GM18873 (cell line): ENCODE data around the gene PGGHG.

ENCODE experiments used
- ATAC-seq: cut with Tn5 transposase; IDR thresholded peaks from one replicate; pipeline ENCODE4 v1.9.1; 2021; ENCODE audit warnings: mild to moderate bottlenecking, moderate library complexity, moderate number of reproducible peaks; ENCODE audit not compliant: unreplicated experiment, low FRiP score

The PGGHG gene

DNA sequence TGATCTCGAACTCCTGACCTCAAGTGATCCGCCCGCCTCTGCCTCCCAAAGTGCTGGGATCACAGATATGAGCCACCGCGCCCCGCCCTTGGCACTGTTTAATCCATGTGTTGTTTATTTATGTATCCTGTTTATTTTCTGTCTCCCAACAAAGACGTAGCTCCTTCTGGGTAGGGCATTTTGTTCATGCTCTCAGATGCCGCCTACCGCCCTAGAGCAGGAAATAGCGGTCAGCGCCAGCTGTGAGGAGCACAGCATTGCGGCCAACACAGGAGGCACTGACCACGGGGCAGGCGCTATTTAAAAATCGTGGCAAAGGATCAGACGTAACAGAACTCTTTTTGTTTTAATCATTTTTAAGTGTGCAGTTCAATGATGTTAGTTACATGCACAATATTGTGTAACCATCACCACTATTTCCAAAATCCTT lies 20.2 kb upstream of the PGGHG start:
- ATAC-seq = peak; percentile 32

DNA sequence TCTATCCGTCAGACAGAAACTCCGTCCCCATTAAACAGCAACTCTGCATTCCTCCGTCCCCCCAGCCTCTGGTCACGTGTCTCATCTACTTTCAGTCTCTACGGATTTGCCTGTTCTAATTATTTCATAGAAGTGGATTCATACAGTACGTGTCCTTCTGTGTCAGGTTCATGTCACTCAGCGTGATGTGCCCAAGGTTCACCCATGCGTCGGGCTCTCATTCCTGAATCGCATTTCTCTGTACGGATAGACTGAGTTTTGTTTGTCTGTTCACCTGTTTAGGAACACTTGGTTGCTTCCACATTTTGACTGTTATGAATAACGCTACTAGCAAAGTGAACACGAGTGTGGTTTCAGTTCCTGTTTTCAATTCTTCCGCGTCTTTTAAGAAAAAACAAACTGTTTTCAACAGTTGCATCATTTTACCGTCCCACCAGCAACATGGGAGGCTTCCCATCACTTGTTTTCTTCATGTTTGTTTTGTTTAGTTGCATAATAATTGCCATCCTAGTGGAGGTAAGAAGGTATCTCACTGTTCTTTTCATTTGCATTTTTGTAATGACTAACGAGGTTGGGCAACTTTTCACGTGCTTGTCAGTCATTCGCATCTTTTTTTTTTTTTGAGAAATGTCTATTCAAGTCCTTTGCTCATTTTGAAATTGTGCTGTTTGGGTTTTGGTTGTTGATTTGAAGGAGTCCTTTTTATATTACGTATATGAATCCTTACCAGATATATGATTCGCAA lies 19.6 kb upstream of the PGGHG start:
- ATAC-seq = peak; percentile 65

DNA sequence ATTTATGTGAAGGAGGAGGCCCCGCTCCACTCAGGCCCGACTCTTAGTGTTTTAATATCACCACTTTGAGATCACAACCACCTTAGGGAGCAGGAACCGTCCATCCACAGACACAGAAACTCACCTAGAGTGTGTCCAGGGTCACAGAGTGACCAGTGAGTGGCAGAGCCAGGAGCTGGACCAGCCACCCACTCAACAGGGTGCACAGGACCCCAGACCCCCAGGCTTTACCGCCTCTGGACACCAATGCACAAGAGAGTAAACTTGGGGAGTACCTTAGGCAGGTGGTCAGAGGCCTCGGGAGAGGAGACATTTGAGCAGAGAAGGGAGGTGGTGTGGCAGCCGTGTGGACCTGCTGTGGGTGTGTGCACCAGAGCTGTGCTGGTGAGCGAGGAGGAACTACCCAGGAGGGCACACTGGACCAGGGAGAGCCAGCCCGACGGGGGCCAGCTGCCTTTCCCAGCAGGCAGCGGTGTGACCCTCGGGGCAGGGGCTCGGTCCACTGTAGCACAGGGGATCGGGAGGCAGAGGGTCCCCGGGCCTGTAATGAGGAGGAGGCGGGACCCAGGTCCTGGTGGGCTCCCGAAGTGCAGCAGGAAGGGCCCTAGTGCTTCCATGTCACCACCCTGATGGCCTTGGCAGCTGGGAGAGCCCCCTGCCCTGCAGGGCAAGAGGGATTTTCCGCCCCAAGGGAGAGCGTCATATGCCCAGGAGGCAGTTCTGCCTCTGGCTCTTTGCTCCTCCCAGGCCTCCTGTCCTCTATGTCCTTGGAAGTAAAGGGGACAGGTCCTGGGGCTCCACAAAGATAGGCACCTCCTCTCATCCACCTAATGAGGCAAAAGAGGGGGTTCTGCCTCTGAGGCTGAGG lies 18.2 kb upstream of the PGGHG start:
- no peak for ATAC-seq

DNA sequence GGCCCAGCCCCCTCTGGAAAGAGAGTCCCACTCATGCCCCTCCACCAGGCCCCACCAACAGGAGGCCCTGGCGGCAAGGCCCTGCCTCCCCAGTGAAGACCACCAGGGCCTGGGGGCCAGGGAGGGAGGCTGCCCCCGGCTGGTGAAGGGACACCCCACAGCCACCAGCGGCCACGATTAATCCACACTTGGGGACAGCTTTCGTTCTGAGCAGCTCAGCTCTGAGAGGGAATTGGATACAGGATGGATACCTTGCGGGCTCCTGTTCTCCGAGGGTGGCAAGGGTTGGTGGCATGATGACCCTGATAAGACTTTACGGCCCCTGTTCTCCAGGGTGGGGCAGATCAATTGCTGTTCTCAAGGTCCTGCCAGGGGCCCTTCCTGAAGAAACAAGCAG lies 17.6 kb upstream of the PGGHG start:
- ATAC-seq = no peak

DNA sequence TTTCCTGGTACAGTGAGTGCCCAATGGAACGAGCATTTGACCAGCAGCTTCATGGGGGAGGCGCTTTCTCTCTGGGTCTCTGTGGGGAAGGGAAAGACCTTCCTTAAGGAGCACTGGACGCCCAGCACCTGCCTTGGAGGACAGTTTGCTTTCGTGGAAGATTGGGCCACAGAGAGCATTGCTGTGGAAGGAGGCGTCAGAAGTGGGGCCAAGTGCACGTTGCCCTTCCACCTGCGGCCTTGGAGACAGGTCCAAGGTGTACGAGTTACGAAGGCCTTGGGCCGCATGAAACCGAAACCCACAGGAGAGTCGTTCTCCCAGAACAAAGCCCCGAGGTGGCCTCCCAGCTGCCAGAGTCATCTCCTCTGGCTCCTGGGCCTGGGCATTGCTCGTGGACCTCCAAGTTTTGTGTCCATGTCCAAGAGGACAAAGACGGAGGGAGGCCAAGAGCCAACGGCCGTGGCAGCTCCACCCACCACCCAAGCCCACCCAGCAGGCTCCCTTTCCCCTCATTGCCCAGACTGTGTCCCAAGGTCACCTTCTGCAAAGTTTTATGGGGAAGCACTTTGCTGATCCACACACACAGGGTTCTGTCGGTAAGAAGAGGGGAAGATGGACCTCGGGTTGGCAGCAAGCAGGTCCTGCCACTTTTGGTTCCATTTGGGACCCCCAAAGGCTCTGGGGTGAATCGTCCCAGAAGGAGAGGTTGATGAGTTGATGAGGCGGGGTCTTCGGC lies 16.6 kb upstream of the PGGHG start:
- no peak for ATAC-seq

DNA sequence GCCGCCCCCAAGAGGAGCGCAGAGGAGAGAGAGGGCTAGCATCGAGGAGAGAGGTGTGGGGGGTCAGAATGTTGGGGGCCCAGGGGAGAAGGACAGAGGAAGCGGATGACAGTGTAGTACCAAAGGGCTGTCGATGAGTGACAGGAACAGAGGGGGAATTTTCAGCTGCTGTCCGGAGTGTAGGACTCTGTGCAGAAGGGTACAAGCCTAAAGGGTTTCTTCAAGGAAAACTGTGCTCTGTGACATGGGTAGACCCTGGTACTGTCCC lies 16.1 kb upstream of the PGGHG start:
- ATAC-seq = no peak

DNA sequence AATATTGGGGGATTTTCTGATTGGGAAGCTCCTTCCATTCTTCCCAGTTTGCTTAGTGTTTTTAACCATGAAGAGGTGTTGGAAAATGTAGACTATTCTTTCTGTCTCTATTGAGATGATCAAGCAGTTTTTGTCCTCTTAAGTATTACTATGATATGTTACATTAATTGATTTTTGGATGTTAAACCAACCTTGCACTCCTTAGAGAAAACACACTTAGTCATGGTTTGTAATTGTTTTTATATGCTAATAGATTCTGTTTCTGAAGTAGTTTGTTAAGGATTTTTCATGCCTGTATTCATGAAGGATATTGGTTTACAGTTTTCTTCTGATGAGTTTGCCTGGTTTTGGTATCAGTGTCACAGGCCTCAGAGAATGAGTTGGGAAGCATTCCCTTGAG lies 12.7 kb upstream of the PGGHG start:
- no peak for ATAC-seq

DNA sequence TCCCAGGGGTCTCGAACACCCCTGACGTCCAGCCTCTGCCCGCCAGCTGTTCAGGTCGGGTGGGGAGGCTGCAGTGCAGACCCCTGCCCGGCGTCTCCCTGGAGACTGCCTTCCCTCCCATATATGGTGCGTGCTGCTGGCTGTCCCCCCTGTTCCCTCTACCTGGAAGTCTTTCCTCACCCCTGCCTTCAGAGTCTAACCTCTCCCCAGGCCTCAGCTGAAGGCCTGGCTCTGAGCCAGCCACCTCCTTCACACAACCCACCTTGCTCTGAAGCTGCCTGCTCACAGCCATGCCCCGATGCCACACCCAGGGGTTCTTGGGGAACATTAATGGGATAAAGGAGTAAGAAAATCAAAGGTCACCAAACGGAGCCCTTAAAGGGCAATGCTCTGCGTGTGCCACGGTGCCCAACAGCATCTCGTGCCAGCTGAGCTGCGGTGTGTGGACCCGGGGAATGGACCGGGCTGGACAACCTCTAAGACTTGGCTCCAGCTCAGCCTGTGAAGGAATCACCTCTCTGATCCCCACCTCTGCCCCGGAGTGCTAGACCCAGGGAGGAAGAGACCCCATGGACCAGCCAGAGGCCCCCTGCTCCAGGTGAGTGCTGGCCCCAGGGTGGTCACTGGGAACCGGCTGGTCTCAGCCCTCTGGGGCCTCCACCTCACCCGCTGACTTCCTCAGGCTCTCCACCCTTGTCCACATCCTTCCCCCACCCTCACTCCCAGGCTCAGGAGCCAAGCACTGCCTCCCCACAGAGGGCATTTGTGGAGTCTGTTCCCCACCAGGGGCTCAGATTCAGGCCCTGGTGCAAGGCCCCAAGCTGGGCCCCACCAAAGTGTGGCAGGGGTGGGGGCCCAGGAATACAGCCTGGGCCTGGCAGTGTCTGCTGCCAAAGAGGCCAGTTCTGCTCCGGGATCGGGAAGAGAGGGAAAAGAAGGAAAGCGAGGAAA lies 10.7 kb upstream of the PGGHG start, which contains the start of gene NLRP6:
TSS of gene NLRP6 (plus strand) at position 407 of the 951 bp plus-strand sequence. CDS start at position 570, 163 bp downstream.
- no peak for ATAC-seq

DNA sequence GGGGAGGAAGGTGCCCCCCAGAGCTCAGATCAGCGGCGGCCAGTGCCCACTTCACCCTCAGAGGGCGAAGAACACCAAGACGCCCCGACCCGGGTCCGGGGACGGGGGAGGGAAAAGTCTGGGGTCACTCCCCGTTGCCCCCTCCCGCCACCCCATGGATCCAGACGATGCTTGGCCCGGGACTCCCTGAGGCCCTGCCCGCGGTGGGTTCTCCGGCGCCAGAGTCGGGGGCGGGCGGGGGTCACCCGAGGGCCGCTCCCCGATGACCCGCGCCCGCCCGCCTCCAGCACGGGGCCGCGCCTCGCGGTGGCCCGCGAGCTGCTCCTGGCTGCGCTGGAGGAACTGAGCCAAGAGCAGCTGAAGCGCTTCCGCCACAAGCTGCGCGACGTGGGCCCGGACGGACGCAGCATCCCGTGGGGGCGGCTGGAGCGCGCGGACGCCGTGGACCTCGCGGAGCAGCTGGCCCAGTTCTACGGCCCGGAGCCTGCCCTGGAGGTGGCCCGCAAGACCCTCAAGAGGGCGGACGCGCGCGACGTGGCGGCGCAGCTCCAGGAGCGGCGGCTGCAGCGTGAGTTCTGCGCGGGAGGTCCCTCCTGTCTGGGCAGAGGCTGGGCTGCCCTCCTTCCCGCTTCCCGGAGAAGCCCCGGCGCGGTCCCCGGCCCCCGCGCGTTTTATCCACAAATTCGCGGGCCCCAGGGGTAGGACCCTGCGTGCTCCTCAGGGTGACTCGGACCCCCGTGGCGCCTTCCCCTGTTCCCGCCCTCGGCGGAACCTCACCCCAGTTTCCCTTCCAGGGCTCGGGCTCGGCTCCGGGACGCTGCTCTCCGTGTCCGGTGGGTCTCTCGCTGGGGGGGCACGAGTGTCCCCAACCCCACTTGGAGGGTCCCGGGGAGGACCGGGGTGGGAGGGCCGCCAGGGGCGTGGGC lies 9.6 kb upstream of the PGGHG start:
- no peak for ATAC-seq

DNA sequence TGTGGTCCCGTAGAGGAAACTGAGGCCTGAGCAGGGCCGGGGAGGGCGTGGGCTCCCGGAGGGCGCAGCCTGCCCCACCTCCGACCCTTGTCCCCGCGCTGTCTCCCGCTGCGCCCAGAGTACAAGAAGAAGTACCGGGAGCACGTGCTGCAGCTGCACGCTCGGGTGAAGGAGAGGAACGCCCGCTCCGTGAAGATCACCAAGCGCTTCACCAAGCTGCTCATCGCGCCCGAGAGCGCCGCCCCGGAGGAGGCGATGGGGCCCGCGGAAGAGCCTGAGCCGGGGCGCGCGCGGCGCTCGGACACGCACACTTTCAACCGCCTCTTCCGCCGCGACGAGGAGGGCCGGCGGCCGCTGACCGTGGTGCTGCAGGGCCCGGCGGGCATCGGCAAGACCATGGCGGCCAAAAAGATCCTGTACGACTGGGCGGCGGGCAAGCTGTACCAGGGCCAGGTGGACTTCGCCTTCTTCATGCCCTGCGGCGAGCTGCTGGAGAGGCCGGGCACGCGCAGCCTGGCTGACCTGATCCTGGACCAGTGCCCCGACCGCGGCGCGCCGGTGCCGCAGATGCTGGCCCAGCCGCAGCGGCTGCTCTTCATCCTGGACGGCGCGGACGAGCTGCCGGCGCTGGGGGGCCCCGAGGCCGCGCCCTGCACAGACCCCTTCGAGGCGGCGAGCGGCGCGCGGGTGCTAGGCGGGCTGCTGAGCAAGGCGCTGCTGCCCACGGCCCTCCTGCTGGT lies 8.8 kb upstream of the PGGHG start:
- ATAC-seq = no peak

DNA sequence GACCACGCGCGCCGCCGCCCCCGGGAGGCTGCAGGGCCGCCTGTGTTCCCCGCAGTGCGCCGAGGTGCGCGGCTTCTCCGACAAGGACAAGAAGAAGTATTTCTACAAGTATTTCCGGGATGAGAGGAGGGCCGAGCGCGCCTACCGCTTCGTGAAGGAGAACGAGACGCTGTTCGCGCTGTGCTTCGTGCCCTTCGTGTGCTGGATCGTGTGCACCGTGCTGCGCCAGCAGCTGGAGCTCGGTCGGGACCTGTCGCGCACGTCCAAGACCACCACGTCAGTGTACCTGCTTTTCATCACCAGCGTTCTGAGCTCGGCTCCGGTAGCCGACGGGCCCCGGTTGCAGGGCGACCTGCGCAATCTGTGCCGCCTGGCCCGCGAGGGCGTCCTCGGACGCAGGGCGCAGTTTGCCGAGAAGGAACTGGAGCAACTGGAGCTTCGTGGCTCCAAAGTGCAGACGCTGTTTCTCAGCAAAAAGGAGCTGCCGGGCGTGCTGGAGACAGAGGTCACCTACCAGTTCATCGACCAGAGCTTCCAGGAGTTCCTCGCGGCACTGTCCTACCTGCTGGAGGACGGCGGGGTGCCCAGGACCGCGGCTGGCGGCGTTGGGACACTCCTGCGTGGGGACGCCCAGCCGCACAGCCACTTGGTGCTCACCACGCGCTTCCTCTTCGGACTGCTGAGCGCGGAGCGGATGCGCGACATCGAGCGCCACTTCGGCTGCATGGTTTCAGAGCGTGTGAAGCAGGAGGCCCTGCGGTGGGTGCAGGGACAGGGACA lies 8.0 kb upstream of the PGGHG start:
- ATAC-seq = no peak

DNA sequence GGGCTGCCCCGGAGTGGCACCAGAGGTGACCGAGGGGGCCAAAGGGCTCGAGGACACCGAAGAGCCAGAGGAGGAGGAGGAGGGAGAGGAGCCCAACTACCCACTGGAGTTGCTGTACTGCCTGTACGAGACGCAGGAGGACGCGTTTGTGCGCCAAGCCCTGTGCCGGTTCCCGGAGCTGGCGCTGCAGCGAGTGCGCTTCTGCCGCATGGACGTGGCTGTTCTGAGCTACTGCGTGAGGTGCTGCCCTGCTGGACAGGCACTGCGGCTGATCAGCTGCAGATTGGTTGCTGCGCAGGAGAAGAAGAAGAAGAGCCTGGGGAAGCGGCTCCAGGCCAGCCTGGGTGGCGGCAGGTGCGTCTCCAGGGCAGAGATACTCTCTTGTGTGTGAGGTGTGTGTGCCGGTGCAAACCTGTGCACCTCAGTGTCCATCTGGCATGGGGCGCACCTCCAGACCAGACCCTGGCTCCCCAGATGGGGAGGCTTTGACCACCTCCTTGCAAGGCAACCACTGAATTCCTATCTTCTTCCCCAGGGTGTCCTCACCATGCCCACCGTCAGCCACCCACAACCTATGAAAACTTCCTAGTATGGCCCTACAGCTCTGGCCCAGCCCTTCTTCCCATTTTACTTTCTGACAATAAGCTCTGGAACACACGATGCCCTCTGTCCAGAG lies 7.3 kb upstream of the PGGHG start:
- no peak for ATAC-seq

DNA sequence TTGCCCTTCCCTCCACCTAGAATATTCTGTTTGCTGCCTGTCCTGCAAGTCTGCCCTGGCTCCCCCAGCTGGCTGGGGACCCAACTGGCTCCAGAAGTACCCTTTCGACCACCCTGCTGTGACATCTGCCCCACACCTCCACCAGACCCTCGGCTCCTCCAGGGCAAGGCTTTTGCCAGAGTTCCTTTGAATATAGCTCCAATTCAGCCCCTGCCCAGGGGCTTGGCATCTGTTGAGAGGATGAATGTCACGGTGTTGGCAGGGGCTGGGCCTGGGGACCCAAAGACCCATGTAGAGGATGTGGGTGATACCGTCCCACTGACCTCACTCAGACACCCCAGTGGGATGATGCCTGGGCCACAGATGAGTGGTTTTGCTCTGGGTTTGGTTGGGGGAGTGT lies 6.8 kb upstream of the PGGHG start:
- no peak for ATAC-seq

DNA sequence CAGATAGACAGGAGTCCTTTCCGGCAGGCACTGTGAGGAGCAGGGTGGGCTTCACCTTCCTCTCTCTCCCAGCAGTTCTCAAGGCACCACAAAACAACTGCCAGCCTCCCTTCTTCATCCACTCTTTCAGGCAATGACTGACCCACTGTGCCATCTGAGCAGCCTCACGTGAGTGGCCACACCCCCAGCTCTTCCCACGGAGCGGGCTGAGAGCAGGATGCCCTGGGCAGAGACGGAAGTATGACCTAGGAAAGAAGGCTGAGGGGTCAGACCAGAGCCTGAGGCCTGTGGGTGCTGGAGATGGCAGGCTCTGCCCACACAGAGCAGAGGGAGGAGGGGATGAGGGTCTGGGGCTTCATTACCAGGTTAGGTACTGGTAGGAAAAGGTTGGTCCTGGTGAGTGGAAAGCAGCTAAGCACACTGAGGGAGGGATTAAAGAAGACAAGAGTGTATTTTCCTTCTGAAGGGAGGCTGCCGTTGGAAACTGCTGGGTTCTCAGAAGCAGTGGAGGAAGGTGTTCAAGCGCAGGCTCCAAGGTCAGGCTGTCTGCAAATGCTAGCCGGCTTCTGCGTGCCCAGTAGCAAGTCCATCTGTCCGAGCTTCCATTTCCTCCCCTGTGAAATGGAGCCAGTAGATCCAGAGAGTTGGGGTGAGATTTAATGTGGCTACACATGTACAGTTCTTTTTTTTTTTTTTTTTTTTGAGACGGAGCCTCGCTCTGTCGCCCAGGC lies 6.1 kb upstream of the PGGHG start:
- ATAC-seq = no peak

DNA sequence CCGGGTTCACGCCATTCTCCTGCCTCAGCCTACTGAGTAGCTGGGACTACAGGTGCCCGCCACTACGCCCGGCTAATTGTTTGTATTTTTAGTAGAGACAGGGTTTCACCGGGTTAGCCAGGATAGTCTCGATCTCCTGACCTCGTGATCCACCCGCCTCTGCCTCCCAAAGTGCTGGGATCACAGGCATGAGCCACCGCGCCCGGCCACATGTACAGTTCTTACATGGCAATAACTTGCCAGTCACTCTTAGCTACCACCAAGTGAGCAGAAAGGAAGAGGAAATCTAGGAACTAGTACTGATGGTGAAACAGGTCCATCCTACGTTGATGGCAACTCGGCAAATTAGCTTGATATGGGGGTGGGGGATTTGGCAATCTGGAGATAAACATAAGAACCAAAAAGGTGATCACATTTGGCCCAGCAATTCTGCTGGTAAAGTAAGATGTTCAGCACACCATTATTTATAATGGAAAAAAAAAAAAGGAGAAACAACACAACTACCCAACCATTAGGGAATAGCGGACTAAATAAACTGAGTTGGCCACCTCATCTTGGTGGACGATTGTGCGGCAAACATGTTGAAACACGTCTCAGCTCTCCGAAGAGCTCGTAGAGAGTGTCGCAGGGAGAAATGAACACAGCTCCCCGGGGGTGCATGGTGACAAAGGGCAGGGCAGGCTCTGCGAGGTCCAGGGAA lies 5.4 kb upstream of the PGGHG start:
- ATAC-seq = no peak
